HFFc6 (cell line): ENCODE results near the gene LXN. TPM values are rescaled to one million over a fixed set of nuclear protein-coding genes. Genes with fewer than 3 reads are reported as not detected.
A peak's percentile ranks its signal among the peaks of the same experiment; 100 is the strongest.

Experiments
- DNase-seq: peaks from one replicate; pipeline ENCODE4 v3.0.0-alpha.2; 2018
- H3K27ac Mint-ChIP-seq: 2 replicates; pipeline ENCODE4 v1.8.0; 2020; ENCODE audit warnings: mild to moderate bottlenecking, mixed read lengths
- H3K27me3 Mint-ChIP-seq: 2 replicates; pipeline ENCODE4 v1.8.0; 2021; ENCODE audit warnings: mild to moderate bottlenecking, moderate library complexity, mixed read lengths; ENCODE audit not compliant: insufficient read depth
- H3K36me3 Mint-ChIP-seq: 2 replicates; pipeline ENCODE4 v1.8.0; 2021; ENCODE audit warnings: low read depth, mixed read lengths
- H3K4me1 Mint-ChIP-seq: 2 replicates; pipeline ENCODE4 v1.8.0; 2020; ENCODE audit warnings: low read depth, mixed read lengths
- H3K4me3 Mint-ChIP-seq: 2 replicates; pipeline ENCODE4 v1.8.0; 2020; ENCODE audit warnings: mild to moderate bottlenecking, moderate library complexity, mixed read lengths
- H3K9me3 Mint-ChIP-seq: 2 replicates; pipeline ENCODE4 v1.8.0; 2020; ENCODE audit warnings: mild to moderate bottlenecking, mixed read lengths
- total RNA-seq, 6 experiments: library from RNA; stranded (reverse); fragmentation: NEBNext Ultra II Directional; extraction: Animal tissue kit (Norgen Biotek cat#: 25700); gene quantifications; 2 replicates in 1 of 6; 3 replicates in 5 of 6; pipeline ENCODE4 v1.2.3, GENCODE V29; 2021
- TF ChIP-seq, protein P1 (sequence below): fragments of 200-600 bp; sonication (generic); IDR thresholded peaks from 2 replicates; pipeline ENCODE4 v1.5.0; 2021; ENCODE audit warnings: antibody characterized with exemption, mild to moderate bottlenecking

Gene LXN
- total RNA-seq, 6 experiments from 2014 or later = 12.2 to 18.8 (median 16.2) TPM

DNA sequence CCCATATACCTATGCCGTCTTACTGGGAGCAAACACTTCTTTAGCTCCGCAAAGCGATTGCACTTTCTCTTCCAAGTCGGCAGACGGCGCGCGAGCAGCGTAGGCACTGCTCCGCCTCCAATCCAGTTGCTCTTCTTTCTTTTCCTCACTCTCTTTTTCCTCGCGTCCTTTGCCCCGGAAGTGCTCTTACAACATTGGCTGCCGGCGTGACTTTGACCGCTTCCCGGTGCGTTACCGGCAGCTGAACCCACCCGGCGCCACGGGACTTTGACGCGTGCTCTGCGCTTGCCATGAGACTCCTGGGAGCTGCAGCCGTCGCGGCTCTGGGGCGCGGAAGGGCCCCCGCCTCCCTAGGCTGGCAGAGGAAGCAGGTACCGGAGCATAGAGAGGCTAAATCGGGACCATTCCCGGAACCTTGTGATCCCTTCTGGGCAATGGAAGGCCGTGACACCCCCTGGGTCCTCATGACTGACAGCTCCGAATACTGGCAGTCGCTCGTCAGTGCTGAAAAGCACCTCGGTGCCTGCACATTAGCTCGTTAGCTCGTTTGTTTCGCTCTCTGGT is 28.0 kb downstream of the LXN start, which contains the start of gene GFM1:
Gene GFM1, plus strand, starts transcription at position 183 of the 564 bp plus-strand sequence. Its CDS starts 108 bp downstream, at position 291.
- Mint-ChIP-seq H3K36me3 (peaks cover 9% of the 10 kb centered on the region; the same call in 1 of the 2 replicates), H3K27me3 (peaks cover 2% of the 10 kb centered on the region; the same call in 1 of the 2 replicates), H3K27ac (peak within 1 kb of the TSS; percentile 92), H3K4me1 (peaks cover 24% of the 10 kb centered on the region), H3K9me3 (no peaks in the 10 kb centered on the region), H3K4me3 (peak within 1 kb of the TSS; percentile 98)
- TF ChIP-seq, protein P1, sequence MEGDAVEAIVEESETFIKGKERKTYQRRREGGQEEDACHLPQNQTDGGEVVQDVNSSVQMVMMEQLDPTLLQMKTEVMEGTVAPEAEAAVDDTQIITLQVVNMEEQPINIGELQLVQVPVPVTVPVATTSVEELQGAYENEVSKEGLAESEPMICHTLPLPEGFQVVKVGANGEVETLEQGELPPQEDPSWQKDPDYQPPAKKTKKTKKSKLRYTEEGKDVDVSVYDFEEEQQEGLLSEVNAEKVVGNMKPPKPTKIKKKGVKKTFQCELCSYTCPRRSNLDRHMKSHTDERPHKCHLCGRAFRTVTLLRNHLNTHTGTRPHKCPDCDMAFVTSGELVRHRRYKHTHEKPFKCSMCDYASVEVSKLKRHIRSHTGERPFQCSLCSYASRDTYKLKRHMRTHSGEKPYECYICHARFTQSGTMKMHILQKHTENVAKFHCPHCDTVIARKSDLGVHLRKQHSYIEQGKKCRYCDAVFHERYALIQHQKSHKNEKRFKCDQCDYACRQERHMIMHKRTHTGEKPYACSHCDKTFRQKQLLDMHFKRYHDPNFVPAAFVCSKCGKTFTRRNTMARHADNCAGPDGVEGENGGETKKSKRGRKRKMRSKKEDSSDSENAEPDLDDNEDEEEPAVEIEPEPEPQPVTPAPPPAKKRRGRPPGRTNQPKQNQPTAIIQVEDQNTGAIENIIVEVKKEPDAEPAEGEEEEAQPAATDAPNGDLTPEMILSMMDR = peak; percentile 88
- peak; percentile 93 for DNase-seq

DNA sequence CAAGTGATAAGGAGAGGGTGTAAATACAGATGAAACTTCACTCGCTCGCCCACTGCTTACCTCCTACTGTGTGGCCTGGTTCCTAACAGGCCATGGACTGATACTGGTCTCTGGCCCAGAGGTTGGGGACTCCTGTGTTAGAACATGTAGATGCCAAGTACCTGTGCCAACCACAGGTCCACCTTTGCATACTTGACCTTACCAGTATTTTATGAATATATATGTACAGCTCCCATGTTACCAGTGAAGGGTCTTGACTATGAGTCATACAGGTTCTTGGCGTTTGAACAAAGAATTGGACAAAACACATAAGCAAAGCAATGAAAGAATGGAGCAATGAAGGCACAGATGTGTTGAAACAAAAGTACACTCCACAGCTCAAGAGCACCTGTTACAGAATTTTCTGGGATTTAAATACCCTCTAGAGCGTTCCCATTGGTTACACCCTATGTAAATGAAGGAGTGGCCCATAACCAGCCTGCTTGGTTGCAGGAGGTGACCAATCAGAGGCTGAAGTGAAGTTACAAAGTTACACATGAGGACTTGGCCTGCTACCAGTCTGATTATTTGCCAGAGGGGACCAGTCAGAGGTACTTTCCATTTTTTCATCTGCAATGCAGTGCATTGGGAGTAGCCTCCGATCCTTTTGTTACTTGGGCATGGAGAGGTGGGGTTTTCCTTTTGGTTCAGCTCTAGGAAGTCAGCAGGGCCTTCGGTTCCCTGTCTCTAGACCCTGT is 29.8 kb downstream of the LXN start:
- no peak overlapping the region for H3K4me3 Mint-ChIP-seq
- peaks cover 2% of the 10 kb centered on the region; the same call in 1 of the 2 replicates for H3K27me3 Mint-ChIP-seq
- TF ChIP-seq, protein P1 = no peak
- peaks cover under 1% of the 10 kb centered on the region; the same call in 1 of the 2 replicates for H3K36me3 Mint-ChIP-seq
- H3K9me3 Mint-ChIP-seq = no peaks in the 10 kb centered on the region
- DNase-seq = no peak
- H3K27ac Mint-ChIP-seq = no peak overlapping the region
- peaks cover 24% of the 10 kb centered on the region for H3K4me1 Mint-ChIP-seq

DNA sequence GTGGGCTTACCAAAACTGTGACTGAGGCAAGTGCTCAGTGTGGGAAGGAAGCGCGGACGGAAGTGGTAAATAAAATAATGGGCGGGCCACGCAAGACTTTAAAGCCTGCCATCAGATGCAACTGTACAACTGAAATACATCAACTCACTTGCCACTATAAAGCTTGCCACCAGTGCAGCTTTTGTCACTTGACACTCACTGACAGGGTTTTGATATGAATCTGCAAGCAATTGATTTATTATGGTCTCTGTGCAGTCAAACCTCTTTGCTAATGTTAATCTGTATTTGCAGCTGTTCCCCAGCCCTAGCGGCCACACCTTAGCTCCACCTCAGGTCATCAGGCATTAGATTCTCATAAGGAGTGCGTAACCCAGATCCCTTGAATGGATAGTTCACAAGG is 30.4 kb downstream of the LXN start:
- H3K4me3 Mint-ChIP-seq = no peak overlapping the region
- TF ChIP-seq, protein P1 = no peak
- H3K4me1 Mint-ChIP-seq = peaks cover 24% of the 10 kb centered on the region
- H3K27ac Mint-ChIP-seq = no peak overlapping the region
- H3K36me3 Mint-ChIP-seq = no peaks in the 10 kb centered on the region; the same call in 1 of the 2 replicates
- DNase-seq = no peak
- H3K9me3 Mint-ChIP-seq = no peaks in the 10 kb centered on the region
- H3K27me3 Mint-ChIP-seq = peaks cover 2% of the 10 kb centered on the region; the same call in 1 of the 2 replicates

DNA sequence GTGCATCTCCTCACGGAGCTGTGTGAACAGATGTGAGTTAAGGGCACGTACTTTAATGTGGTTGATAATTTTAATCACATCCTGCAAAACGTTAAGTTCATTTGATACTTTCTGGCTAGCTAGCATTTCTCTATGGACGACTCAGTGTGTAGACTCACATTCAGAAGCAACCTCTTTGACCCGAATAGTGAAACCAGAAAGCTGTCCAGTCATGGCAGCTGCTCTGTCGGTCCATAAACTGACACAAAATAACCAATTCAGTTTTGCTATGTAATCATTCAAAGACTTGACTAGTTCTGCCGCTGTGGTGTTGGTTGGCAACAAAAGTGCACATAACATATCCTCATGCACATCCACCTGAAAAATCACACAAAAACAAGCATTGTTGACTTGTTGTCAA is 31.8 kb downstream of the LXN start:
- Mint-ChIP-seq H3K4me1 (peaks cover 13% of the 10 kb centered on the region), H3K4me3 (no peak overlapping the region), H3K36me3 (no peaks in the 10 kb centered on the region), H3K27ac (no peak overlapping the region), H3K9me3 (no peaks in the 10 kb centered on the region), H3K27me3 (peaks cover 2% of the 10 kb centered on the region; the same call in 1 of the 2 replicates)
- TF ChIP-seq, protein P1 = no peak
- DNase-seq = no peak

DNA sequence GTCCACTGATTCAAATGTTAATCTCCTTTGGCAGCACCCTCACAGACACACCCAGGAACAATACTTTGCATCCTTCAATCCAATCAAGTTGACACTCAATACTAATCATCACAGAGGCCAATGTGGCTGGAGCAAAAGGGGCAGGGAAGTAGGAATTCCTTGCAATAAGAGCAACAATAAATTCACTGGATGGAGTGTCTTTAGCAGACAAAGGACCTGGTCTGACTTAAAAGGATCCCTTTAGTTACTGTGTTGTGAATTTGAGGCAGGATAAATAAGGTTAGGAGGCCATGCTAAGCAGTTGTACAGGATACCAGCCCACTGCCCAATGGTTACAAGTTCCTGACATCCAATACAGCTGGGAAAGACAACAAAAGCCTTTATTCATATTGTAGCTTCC is 40.5 kb downstream of the LXN start:
- Mint-ChIP-seq H3K9me3 (peaks cover 6% of the 10 kb centered on the region; the same call in 1 of the 2 replicates), H3K27ac (no peak overlapping the region), H3K4me3 (no peak overlapping the region), H3K4me1 (no peaks in the 10 kb centered on the region), H3K36me3 (0 out of 2 replicates have a peak, but pooled peaks cover 5% of the 10 kb centered on the region), H3K27me3 (peaks cover 9% of the 10 kb centered on the region)
- no peak for DNase-seq
- TF ChIP-seq, protein P1 = no peak
